Endothelial cell of umbilical vein (primary cell): ENCODE data around the gene UBTD1.

Experiments used
- MYC ChIP-seq: IDR thresholded peaks from one replicate; pipeline ENCODE4 v1.6.1; 2011; ENCODE audit warnings: mild to moderate bottlenecking, low read depth, low read length
- POLR2A ChIP-seq: IDR thresholded peaks from 2 replicates; pipeline ENCODE4 v1.6.1; 2012; ENCODE audit warnings: low read depth, mild to moderate bottlenecking, control low read depth, low read length
- POLR2AphosphoS5 ChIP-seq: IDR thresholded peaks from 2 replicates; pipeline ENCODE4 v1.6.1; 2012; ENCODE audit warnings: low read depth, mild to moderate bottlenecking, control low read depth, low read length, moderate library complexity; ENCODE audit not compliant: insufficient read depth
- TF ChIP-seq, protein P1 (sequence below), 2 donors: IDR thresholded peaks; 1 replicate in 1 of 2; 2 replicates in 1 of 2; pipeline ENCODE4 v1.5.1; 2011; ENCODE audit warnings: low read length in 2 of 2, mild to moderate bottlenecking in 2 of 2, moderate library complexity in 2 of 2, control low read depth in 1 of 2, inconsistent platforms in 1 of 2, low read depth in 1 of 2; ENCODE audit not compliant: insufficient read depth in 1 of 2; ENCODE audit errors: extremely low read depth in 1 of 2

DNA sequence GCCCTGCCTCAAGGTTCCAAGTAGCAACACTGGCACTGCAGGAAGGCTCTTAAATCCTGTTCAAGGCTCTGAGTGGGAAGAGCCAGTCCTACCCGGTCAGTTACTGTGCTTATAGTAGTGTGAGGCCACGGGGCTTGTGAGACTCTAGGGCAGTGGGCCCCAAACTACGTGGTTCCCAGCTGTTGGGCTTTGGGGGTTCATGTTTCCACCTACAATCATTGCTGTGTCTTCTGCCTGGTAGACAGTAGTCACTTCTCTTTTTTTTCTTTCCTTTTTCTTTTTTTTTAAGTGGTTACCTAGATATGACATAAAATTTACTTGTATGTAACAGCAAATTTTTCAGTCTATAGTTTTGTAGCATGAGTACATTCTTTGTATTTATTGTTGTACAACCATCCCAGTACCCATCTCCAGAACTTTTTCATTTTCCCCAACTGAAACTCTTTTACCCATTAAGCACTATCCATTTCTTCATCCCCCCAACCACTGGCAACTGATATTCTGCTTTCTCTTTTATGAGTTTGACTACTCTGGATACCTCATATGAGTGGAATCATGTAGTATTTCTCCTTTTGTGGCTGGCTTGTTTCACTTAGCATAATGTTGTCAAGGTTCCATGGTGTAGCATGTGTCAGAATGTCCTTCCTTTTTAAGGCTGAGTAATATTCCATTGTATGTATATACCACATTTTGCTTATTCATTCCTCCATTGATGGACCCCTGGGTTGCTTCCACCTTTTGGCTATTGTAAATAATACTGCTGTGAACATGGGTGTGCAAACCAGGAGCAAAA lies 7.7 kb downstream of the UBTD1 start:
- TF ChIP-seq MYC: no peak
- TF ChIP-seq, protein P1, sequence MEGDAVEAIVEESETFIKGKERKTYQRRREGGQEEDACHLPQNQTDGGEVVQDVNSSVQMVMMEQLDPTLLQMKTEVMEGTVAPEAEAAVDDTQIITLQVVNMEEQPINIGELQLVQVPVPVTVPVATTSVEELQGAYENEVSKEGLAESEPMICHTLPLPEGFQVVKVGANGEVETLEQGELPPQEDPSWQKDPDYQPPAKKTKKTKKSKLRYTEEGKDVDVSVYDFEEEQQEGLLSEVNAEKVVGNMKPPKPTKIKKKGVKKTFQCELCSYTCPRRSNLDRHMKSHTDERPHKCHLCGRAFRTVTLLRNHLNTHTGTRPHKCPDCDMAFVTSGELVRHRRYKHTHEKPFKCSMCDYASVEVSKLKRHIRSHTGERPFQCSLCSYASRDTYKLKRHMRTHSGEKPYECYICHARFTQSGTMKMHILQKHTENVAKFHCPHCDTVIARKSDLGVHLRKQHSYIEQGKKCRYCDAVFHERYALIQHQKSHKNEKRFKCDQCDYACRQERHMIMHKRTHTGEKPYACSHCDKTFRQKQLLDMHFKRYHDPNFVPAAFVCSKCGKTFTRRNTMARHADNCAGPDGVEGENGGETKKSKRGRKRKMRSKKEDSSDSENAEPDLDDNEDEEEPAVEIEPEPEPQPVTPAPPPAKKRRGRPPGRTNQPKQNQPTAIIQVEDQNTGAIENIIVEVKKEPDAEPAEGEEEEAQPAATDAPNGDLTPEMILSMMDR (IDR thresholded peaks at IDR 0.05; ENCODE audit: extremely low read depth in 1 of 2, insufficient read depth in 1 of 2, low read depth in 1 of 2, low read length in 2 of 2): no peak
- TF ChIP-seq POLR2A: no peak
- no peak for TF ChIP-seq POLR2AphosphoS5
